ENCODE data around the gene NRXN3.

The NRXN3 gene

DNA sequence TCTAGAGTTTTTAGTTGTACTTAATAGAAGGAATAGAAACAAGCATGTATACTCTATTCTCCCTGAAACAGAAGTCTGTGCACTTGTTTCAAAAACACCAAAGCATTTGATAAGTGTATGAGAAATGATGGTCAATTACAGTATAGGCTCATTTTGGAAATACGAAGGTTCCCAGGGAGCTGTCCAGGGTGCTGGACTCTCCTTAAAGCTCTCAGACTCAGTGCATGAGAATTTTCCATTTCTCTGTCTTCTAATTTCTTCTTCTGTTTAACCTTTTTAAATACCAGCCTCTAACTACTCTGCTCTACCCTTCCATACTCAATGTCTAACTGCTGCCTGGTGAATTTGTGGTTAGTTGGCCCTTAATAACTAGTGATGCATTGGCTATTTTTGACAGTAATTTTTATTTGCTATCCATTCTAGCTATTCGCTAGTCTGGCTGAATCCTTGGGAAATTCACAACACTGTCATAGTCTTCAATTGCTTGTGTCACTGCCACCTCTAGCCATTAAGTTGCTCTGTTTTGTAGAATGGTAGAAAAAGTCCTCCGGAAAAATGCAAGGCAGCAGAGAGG lies 229.2 kb downstream of the NRXN3 start:
- Mint-ChIP-seq H3K27me3 (ENCODE audit: low read depth) (peaks cover 21% of the 10 kb centered on the region), H3K36me3 (ENCODE audit: low read depth) (no peaks in the 10 kb centered on the region), H3K27ac (no peak overlapping the region), H3K4me3 (no peak overlapping the region), H3K9me3 (no peaks in the 10 kb centered on the region), H3K4me1 (no peaks in the 10 kb centered on the region)
- TF ChIP-seq, protein P1, sequence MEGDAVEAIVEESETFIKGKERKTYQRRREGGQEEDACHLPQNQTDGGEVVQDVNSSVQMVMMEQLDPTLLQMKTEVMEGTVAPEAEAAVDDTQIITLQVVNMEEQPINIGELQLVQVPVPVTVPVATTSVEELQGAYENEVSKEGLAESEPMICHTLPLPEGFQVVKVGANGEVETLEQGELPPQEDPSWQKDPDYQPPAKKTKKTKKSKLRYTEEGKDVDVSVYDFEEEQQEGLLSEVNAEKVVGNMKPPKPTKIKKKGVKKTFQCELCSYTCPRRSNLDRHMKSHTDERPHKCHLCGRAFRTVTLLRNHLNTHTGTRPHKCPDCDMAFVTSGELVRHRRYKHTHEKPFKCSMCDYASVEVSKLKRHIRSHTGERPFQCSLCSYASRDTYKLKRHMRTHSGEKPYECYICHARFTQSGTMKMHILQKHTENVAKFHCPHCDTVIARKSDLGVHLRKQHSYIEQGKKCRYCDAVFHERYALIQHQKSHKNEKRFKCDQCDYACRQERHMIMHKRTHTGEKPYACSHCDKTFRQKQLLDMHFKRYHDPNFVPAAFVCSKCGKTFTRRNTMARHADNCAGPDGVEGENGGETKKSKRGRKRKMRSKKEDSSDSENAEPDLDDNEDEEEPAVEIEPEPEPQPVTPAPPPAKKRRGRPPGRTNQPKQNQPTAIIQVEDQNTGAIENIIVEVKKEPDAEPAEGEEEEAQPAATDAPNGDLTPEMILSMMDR (IDR thresholded peaks at IDR 0.05; ENCODE audit: unreplicated experiment in 3 of 3): no peak

DNA sequence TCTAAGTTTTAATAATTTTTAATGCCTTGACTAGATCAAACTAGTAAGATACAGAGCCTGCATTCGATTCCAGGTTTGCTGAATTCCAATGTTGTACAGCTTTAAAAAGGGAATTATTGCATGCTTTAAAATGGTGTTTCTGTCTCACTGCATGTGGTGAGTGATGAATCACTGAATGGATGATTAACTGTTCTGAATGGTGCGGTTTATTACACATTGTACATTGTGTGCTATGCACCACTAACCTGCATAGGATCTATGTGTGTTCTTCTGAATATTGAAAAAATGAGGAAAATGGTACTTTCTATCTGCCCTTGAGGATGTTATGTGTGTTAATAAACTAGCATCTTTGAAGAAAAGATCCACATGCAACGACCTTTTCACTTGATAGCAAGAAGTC lies 231.7 kb downstream of the NRXN3 start:
- H3K27me3 Mint-ChIP-seq (ENCODE audit: low read depth): peaks cover 25% of the 10 kb centered on the region
- H3K9me3 Mint-ChIP-seq: no peaks in the 10 kb centered on the region
- no peak overlapping the region for H3K27ac Mint-ChIP-seq
- H3K4me1 Mint-ChIP-seq: no peaks in the 10 kb centered on the region
- no peaks in the 10 kb centered on the region for H3K36me3 Mint-ChIP-seq (ENCODE audit: low read depth)
- TF ChIP-seq, protein P1 (IDR thresholded peaks at IDR 0.05; ENCODE audit: unreplicated experiment in 3 of 3): no peak
- H3K4me3 Mint-ChIP-seq: no peak overlapping the region

DNA sequence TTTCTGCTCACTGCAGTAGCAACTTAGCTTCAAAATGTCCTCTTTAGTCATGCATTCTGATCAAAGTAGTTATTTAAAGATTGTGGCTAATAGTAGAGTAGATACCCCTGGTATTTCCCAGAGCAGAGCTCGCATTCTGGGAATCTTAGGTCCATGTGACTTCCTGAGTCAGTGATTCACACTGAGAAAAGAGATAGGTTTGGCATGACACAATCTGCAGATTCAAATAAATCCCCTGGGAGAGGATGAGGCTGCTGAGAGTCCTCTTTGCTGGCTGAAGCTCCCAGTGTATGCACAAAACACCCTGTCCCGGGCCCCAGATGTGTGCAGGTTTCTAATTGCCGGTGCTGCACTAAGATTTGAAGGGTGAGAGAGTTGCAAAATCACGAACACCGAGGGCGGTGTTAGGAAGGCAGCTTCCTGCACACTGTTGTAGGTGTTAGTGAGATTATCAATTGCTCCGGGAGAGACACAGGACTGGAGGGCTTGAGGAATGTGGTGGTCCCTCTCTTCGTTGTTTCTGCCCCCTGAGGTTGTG lies 233.2 kb downstream of the NRXN3 start:
- no peak overlapping the region for H3K27ac Mint-ChIP-seq
- H3K9me3 Mint-ChIP-seq: no peaks in the 10 kb centered on the region
- H3K27me3 Mint-ChIP-seq (ENCODE audit: low read depth): peaks cover 28% of the 10 kb centered on the region
- no peaks in the 10 kb centered on the region for H3K4me1 Mint-ChIP-seq
- TF ChIP-seq, protein P1 (IDR thresholded peaks at IDR 0.05; ENCODE audit: unreplicated experiment in 3 of 3): no peak
- no peaks in the 10 kb centered on the region for H3K36me3 Mint-ChIP-seq (ENCODE audit: low read depth)
- H3K4me3 Mint-ChIP-seq: no peak overlapping the region

DNA sequence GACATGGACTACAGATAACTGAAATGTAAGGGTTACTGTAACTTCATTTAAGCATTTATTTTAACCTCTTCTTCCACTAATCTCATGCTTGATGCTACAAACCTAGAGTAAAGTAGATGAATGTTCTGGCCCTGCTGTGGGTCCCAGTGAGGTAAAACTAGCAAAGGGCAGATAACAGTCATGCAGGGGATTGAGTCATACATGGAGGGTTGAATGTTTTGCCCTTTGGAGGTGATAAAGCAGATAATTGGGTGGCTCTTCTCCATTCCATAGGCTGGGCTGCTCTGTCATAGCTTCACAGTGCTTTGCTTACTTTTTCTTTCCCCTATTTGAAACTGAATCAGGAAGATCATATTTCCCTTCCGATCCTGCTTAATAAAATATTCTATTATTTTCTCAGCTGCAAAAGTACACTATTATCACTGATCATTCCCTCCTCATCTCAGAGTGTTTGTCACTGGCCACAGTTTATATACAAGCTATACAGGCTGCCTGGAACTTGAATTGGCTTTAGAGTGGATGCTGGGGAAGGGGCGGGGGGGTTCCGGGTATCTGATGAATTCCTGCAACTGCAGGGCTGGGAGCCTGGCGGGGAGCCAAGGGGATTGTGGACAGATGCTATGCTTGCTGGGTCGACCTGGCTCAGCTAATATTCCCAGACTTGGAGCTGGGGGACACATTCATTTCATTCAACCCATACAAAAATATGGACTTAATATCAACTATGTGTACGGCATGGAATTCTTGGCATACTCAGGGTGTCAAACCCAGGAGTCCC lies 235.1 kb downstream of the NRXN3 start:
- Mint-ChIP-seq H3K4me3 (no peak overlapping the region), H3K27ac (no peak overlapping the region), H3K4me1 (no peaks in the 10 kb centered on the region), H3K27me3 (ENCODE audit: low read depth) (peaks cover 28% of the 10 kb centered on the region), H3K9me3 (no peaks in the 10 kb centered on the region), H3K36me3 (ENCODE audit: low read depth) (no peaks in the 10 kb centered on the region)
- TF ChIP-seq, protein P1 (IDR thresholded peaks at IDR 0.05; ENCODE audit: unreplicated experiment in 3 of 3): no peak

DNA sequence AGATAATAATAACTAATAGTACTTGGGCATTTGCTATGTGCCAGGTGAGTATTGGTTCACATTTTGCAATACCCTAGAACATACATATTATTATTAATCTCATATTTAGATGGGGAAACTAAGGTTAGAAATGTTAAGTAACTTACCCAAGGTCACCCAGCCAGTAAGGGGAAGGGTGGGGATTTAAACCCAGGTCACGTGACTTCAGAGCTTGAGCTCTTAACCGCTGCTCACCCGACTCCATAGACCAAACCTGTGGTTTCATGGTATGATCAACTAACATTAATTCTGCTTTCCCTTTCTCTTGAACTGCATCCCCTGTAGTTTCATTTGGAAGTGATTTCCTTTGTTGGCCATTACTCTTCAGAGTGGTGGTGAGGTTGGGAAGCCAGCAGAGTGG lies 242.3 kb downstream of the NRXN3 start:
- no peaks in the 10 kb centered on the region for H3K4me1 Mint-ChIP-seq
- H3K9me3 Mint-ChIP-seq: no peaks in the 10 kb centered on the region
- no peak overlapping the region for H3K4me3 Mint-ChIP-seq
- TF ChIP-seq, protein P1 (IDR thresholded peaks at IDR 0.05; ENCODE audit: unreplicated experiment in 3 of 3): no peak
- peaks cover 13% of the 10 kb centered on the region for H3K27me3 Mint-ChIP-seq (ENCODE audit: low read depth)
- no peak overlapping the region for H3K27ac Mint-ChIP-seq
- no peaks in the 10 kb centered on the region for H3K36me3 Mint-ChIP-seq (ENCODE audit: low read depth)
